ENCODE measurements around the gene IARS2.
"Not testable (repeated sequence)": the region's sequence is repeated elsewhere in the genome, so short reads cannot be mapped to it uniquely, and the experiment has no call there.

Gene IARS2

GRCh38 chr1:220151454-220151853, 57.5 kb downstream of the IARS2 start:
- no peak overlapping the region for H3K4me3 ChIP-seq (replicated peaks in 1 of 2; ENCODE audit: low read depth in 2 of 2, low read length in 2 of 2)
- DNase-seq (ENCODE audit: low read depth in 2 of 2), result peak; percentile 56 to 80

GRCh38 chr1:220153147-220153546, 59.2 kb downstream of the IARS2 start:
- DNase-seq (ENCODE audit: low read depth in 2 of 2), result no peak
- TF ChIP-seq, protein P1, sequence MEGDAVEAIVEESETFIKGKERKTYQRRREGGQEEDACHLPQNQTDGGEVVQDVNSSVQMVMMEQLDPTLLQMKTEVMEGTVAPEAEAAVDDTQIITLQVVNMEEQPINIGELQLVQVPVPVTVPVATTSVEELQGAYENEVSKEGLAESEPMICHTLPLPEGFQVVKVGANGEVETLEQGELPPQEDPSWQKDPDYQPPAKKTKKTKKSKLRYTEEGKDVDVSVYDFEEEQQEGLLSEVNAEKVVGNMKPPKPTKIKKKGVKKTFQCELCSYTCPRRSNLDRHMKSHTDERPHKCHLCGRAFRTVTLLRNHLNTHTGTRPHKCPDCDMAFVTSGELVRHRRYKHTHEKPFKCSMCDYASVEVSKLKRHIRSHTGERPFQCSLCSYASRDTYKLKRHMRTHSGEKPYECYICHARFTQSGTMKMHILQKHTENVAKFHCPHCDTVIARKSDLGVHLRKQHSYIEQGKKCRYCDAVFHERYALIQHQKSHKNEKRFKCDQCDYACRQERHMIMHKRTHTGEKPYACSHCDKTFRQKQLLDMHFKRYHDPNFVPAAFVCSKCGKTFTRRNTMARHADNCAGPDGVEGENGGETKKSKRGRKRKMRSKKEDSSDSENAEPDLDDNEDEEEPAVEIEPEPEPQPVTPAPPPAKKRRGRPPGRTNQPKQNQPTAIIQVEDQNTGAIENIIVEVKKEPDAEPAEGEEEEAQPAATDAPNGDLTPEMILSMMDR (IDR thresholded peaks at IDR 0.05; ENCODE audit: low read depth, low read length), result no peak

More at GRCh38 chr1:220151454-220151853, 57.5 kb downstream of the IARS2 start:
- TF ChIP-seq, protein P1 (IDR thresholded peaks at IDR 0.05; ENCODE audit: low read depth, low read length), result no peak

DNA sequence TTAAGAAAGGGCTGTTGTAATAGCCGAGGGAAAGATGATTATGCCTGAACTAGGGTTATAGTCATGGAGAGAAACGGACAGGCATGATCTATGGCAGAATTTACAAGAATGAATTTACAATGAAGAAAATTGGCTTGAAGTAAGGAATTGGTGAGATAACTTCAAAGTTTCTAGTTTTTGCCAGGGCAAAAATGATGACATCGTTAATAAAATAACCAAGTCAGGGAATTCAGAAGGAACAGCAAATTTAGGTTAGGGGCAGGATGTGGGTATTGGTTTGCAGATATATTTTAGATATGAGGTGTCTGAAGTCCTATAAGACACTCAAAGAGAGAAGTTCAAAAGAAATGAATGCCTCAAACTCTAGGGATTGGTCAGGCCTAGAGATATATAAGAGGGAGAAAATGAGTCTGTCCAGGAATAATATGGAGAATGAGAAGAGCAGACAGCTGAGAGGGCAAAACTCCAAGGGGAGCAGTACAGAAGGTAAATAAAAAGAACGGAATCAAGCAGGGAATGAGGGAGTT, 62.8 kb downstream of the IARS2 start:
- DNase-seq (ENCODE audit: low read depth in 2 of 2), result no peak
- TF ChIP-seq, protein P1 (IDR thresholded peaks at IDR 0.05; ENCODE audit: low read depth, low read length), result no peak
- no peak overlapping the region for H3K4me3 ChIP-seq (replicated peaks in 1 of 2; ENCODE audit: low read depth in 2 of 2, low read length in 2 of 2)

More at GRCh38 chr1:220153147-220153546, 59.2 kb downstream of the IARS2 start:
- no peak overlapping the region for H3K4me3 ChIP-seq (replicated peaks in 1 of 2; ENCODE audit: low read depth in 2 of 2, low read length in 2 of 2)

- no peak for DNase-seq (ENCODE audit: low read depth in 2 of 2)
- H3K4me3 ChIP-seq (replicated peaks in 1 of 2; ENCODE audit: low read depth in 2 of 2, low read length in 2 of 2), result no peak overlapping the region
- TF ChIP-seq, protein P1 (IDR thresholded peaks at IDR 0.05; ENCODE audit: low read depth, low read length), result no peak
Observed at GRCh38 chr1:220157738-220158137, 63.8 kb downstream of the IARS2 start.

- H3K4me3 ChIP-seq (replicated peaks in 1 of 2; ENCODE audit: low read depth in 2 of 2, low read length in 2 of 2), result not testable (repeated sequence)
Observed at GRCh38 chr1:220158530-220158929, 64.6 kb downstream of the IARS2 start.

GRCh38 chr1:220159041-220159440, 65.1 kb downstream of the IARS2 start:
- DNase-seq (ENCODE audit: low read depth in 2 of 2), result no peak
- TF ChIP-seq, protein P1 (IDR thresholded peaks at IDR 0.05; ENCODE audit: low read depth, low read length), result no peak
- H3K4me3 ChIP-seq (replicated peaks in 1 of 2; ENCODE audit: low read depth in 2 of 2, low read length in 2 of 2), result no peak overlapping the region

More at GRCh38 chr1:220158530-220158929, 64.6 kb downstream of the IARS2 start:
- not testable (repeated sequence) for DNase-seq (ENCODE audit: low read depth in 2 of 2)

DNA sequence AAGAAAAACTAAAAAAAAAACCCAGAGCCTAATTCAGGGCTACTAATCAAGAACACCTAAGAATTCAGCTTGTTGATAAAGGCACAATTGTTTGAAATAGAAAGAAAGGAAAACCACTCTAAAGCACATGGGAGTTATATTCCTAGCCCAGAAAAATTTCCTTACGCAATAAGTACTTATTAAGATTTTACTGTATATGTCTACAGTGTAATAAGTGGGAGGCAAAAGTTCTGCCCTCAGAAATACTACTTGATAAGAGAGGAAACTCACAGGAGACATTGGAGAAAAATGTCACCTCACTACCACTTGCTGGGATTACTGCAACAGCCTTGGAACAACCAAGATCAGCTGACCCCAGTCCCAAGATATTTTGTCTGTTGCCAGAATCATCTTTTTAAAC, 66.1 kb downstream of the IARS2 start:
- peak in 1 of 2 donors; percentile 54 for DNase-seq (ENCODE audit: low read depth in 2 of 2)
- H3K4me3 ChIP-seq (replicated peaks in 1 of 2; ENCODE audit: low read depth in 2 of 2, low read length in 2 of 2), result no peak overlapping the region
- TF ChIP-seq, protein P1 (IDR thresholded peaks at IDR 0.05; ENCODE audit: low read depth, low read length), result no peak
